CD14-positive monocyte (primary cell): ENCODE measurements around the gene SERPINC1. TPM values are rescaled to one million over a fixed set of nuclear protein-coding genes. Genes with fewer than 3 reads are reported as not detected.

Source experiments
- DNase-seq, 3 donors: peaks; one replicate each; pipeline ENCODE4 v3.0.0-alpha.2; 2011 to 2022
- H2AFZ ChIP-seq: 2 replicates; pipeline ENCODE4 v1.6.0; 2012; ENCODE audit warnings: mild to moderate bottlenecking, low read depth, low read length, inconsistent platforms; ENCODE audit not compliant: insufficient read depth, poor library complexity, severe bottlenecking
- H3K27ac ChIP-seq, 2 donors: 1 replicate in 1 of 2; 2 replicates in 1 of 2; pipeline ENCODE4 v1.5.1; 2012 to 2013; ENCODE audit warnings: low read length in 2 of 2, control low read depth in 1 of 2, inconsistent platforms in 1 of 2, low read depth in 1 of 2, mild to moderate bottlenecking in 1 of 2
- H3K27me3 ChIP-seq, 2 donors: one replicate each; pipeline versions ENCODE4 v1.6.0 to v1.6.1; 2011 to 2013; ENCODE audit warnings: low read length in 2 of 2; ENCODE audit not compliant: control insufficient read depth in 2 of 2, insufficient read depth in 2 of 2
- H3K36me3 ChIP-seq, 2 donors: replicated peaks in 1 of 2; 1 replicate in 1 of 2; 2 replicates in 1 of 2; pipeline versions ENCODE4 v1.5.1 to v1.6.1; 2012 to 2013; ENCODE audit warnings: low read length in 2 of 2, control low read depth in 1 of 2, inconsistent platforms in 1 of 2, mild to moderate bottlenecking in 1 of 2; ENCODE audit not compliant: insufficient read depth in 2 of 2, control insufficient read depth in 1 of 2
- H3K4me1 ChIP-seq, 2 donors: 1 replicate in 1 of 2; 2 replicates in 1 of 2; pipeline versions ENCODE4 v1.5.1 to v1.6.1; 2012 to 2013; ENCODE audit warnings: low read length in 2 of 2, control low read depth in 1 of 2, inconsistent platforms in 1 of 2, mild to moderate bottlenecking in 1 of 2, moderate library complexity in 1 of 2; ENCODE audit not compliant: insufficient read depth in 2 of 2, control insufficient read depth in 1 of 2
- H3K4me2 ChIP-seq: replicated peaks from 2 replicates; pipeline ENCODE3; 2012; ENCODE audit warnings: low read length, moderate library complexity, mild to moderate bottlenecking; ENCODE audit not compliant: poor library complexity, severe bottlenecking; ENCODE audit errors: extremely low read depth
- H3K4me3 ChIP-seq, 3 experiments: fragments of 200-600 bp in 1 of 3; sonication (generic) in 1 of 3; replicated peaks in 1 of 3; 1 replicate in 2 of 3; 2 replicates in 1 of 3; pipeline ENCODE4 v1.5.1; 2011 to 2013; ENCODE audit warnings: low read length in 3 of 3, mild to moderate bottlenecking in 3 of 3, control low read depth in 2 of 3, low read depth in 2 of 3, inconsistent platforms in 1 of 3, moderate library complexity in 1 of 3
- H3K79me2 ChIP-seq: 2 replicates; pipeline ENCODE4 v1.6.0; 2012; ENCODE audit warnings: mild to moderate bottlenecking, control low read depth, inconsistent platforms, low read length, moderate library complexity; ENCODE audit not compliant: insufficient read depth
- H3K9ac ChIP-seq: 2 replicates; pipeline ENCODE4 v1.6.0; 2017; ENCODE audit warnings: low read length, mild to moderate bottlenecking; ENCODE audit not compliant: insufficient read depth, poor library complexity, severe bottlenecking
- H3K9me3 ChIP-seq, 2 donors: replicated peaks in 1 of 2; 1 replicate in 1 of 2; 2 replicates in 1 of 2; pipeline versions ENCODE4 v1.5.1 to v1.6.1; 2012 to 2013; ENCODE audit warnings: low read length in 2 of 2, control low read depth in 1 of 2; ENCODE audit not compliant: control insufficient read depth in 1 of 2, insufficient read depth in 1 of 2
- H4K20me1 ChIP-seq: 2 replicates; pipeline ENCODE4 v1.6.0; 2012; ENCODE audit warnings: mild to moderate bottlenecking, low read length, control low read depth, moderate library complexity; ENCODE audit not compliant: insufficient read depth
- H3K27ac Mint-ChIP-seq, 7 donors: one replicate each; pipeline ENCODE4 v1.8.0; 2020; ENCODE audit warnings: mild to moderate bottlenecking in 7 of 7, mixed read lengths in 7 of 7, moderate library complexity in 6 of 7, inconsistent platforms in 2 of 7
- H3K27me3 Mint-ChIP-seq, 3 donors: one replicate each; pipeline ENCODE4 v1.8.0; 2021 to 2022; ENCODE audit warnings: low read depth in 3 of 3, mild to moderate bottlenecking in 3 of 3, mixed read lengths in 3 of 3, moderate library complexity in 3 of 3, inconsistent platforms in 1 of 3
- H3K36me3 Mint-ChIP-seq, 2 donors: one replicate each; pipeline ENCODE4 v1.8.0; 2020; ENCODE audit warnings: mixed read lengths in 2 of 2, inconsistent platforms in 1 of 2, mild to moderate bottlenecking in 1 of 2
- H3K4me1 Mint-ChIP-seq: one replicate; pipeline ENCODE4 v1.8.0; 2020; ENCODE audit warnings: mild to moderate bottlenecking, mixed read lengths
- H3K4me3 Mint-ChIP-seq, 2 donors: one replicate each; pipeline ENCODE4 v1.8.0; 2020; ENCODE audit warnings: mild to moderate bottlenecking in 2 of 2, mixed read lengths in 2 of 2, moderate library complexity in 1 of 2
- H3K9me3 Mint-ChIP-seq, 7 donors: one replicate each; pipeline ENCODE4 v1.8.0; 2020 to 2022; ENCODE audit warnings: mixed read lengths in 7 of 7, mild to moderate bottlenecking in 6 of 7, moderate library complexity in 6 of 7, inconsistent platforms in 2 of 7
- CTCF ChIP-seq: fragments of 200-600 bp; IDR thresholded peaks from one replicate; pipeline ENCODE4 v1.8.0; 2022; ENCODE audit warnings: antibody characterized with exemption, mild to moderate bottlenecking
- WGBS: methylation state at CpG from one replicate; pipeline ENCODE4 v1.1.5; 2013; ENCODE audit warnings: missing lambda C conversion rate; ENCODE audit not compliant: insufficient coverage; 5-methylcytosine and 5-hydroxymethylcytosine counted together
- intact Hi-C, 2 donors: fragments of 100-400 bp; cut with micrococcal nuclease; formaldehyde crosslinking; loops; one replicate each; pipeline versions ENCODE4 v1.15.0 to v1.15.1; 2023
- polyA plus RNA-seq, 3 donors: library from polyadenylated mRNA; depleted of rRNA in 1 of 3; unstranded in 2 of 3; stranded (reverse) in 1 of 3; fragments of 300-500 nt in 2 of 3; fragments of >200 nt in 1 of 3; fragmentation: Illumina TruSeq in 2 of 3; gene quantifications; 1 replicate in 2 of 3; 2 replicates in 1 of 3; pipeline ENCODE4 v1.2.3, GENCODE V29; 2012 to 2021

Gene SERPINC1
- polyA plus RNA-seq, 3 donors, result 0.23 TPM; not detected in 2

- Mint-ChIP-seq H3K36me3 (peaks cover 48 to 49% of the 10 kb centered on the region in 2 donors), H3K4me1 (peaks cover 43% of the 10 kb centered on the region), H3K9me3 (no peaks in the 10 kb centered on the region), H3K27ac (peak overlapping the region in 1 of 7 donors; percentile 12), H3K27me3 (peaks cover 0 to 2% (median 0%) of the 10 kb centered on the region in 3 donors), H3K4me3 (no peak overlapping the region)
- Histone ChIP-seq H3K9ac (no peak overlapping the region), H3K4me3 (peak overlapping the region in 1 of 3 experiments; percentile 94), H4K20me1 (peaks cover 19% of the 10 kb centered on the region), H3K4me1 (peaks cover 22 to 32% of the 10 kb centered on the region in 2 donors), H3K79me2 (peaks cover 29% of the 10 kb centered on the region), H3K27ac (peak overlapping the region in 1 of 2 donors; percentile 91), H3K9me3 (no peaks in the 10 kb centered on the region), H2AFZ (no peak overlapping the region), H3K4me2 (peak overlapping the region; percentile 83), H3K36me3 (peaks cover 45 to 57% of the 10 kb centered on the region in 2 donors), H3K27me3 (no peaks in the 10 kb centered on the region)
- TF ChIP-seq CTCF, result no peak
- DNase-seq, result no peak
- 44% methylated on average over 1 of the region's 4 CpGs for WGBS
- intact Hi-C loops, result loop anchor here (5.0 to 10.0 kb wide), 4 partner anchors 38 to 391 kb away; partner anchors contain the start of gene PRDX6 (in 2 of the 2)
Observed at GRCh38 chr1:173865468-173866164, 51.5 kb downstream of the SERPINC1 start.

- H4K20me1 ChIP-seq, result peaks cover 19% of the 10 kb centered on the region
- no peak overlapping the region for H3K4me2 ChIP-seq
- intact Hi-C loops, result loop anchor here (10.0 kb wide), 2 partner anchors 300 to 390 kb away; partner anchors contain the start of gene PRDX6 (in 1 of the 2)
- peaks cover 37% of the 10 kb centered on the region for H3K4me1 Mint-ChIP-seq
- no peaks in the 10 kb centered on the region for H3K9me3 ChIP-seq
- H3K27me3 Mint-ChIP-seq, result peaks cover 0 to 2% (median 0%) of the 10 kb centered on the region in 3 donors
- H2AFZ ChIP-seq, result no peak overlapping the region
- TF ChIP-seq CTCF, result no peak
- no peaks in the 10 kb centered on the region for H3K9me3 Mint-ChIP-seq
- H3K36me3 Mint-ChIP-seq, result peaks cover 47 to 58% of the 10 kb centered on the region in 2 donors
- peak overlapping the region in 1 of 2 donors; percentile 20 for H3K27ac ChIP-seq
- no peak overlapping the region for H3K4me3 ChIP-seq
- no peaks in the 10 kb centered on the region for H3K27me3 ChIP-seq
- WGBS, result 94% methylated on average over 3 of the region's 5 CpGs
- no peak overlapping the region for H3K4me3 Mint-ChIP-seq
- peaks cover 29% of the 10 kb centered on the region for H3K79me2 ChIP-seq
- no peak for DNase-seq
- peaks cover 22 to 30% of the 10 kb centered on the region in 2 donors for H3K4me1 ChIP-seq
- peaks cover 45 to 59% of the 10 kb centered on the region in 2 donors for H3K36me3 ChIP-seq
- H3K27ac Mint-ChIP-seq, result peak overlapping the region in 2 of 7 donors; percentile 23 to 39
- peak overlapping the region; percentile 19 for H3K9ac ChIP-seq
Observed at GRCh38 chr1:173864179-173864867, 52.8 kb downstream of the SERPINC1 start.
